Placental epithelial cell (primary cell): ENCODE data around the gene NPEPL1. TPM values are rescaled to one million over a fixed set of nuclear protein-coding genes. Genes with fewer than 3 reads are reported as not detected.

ENCODE experiments used
- total RNA-seq: library from RNA; depleted of rRNA; stranded (reverse); fragments of >200 nt; gene quantifications from 2 replicates; pipeline ENCODE4 v1.2.3, GENCODE V29; 2012

NPEPL1 gene
- total RNA-seq, result 16.1 and 20.8 TPM in 2 replicates

DNA sequence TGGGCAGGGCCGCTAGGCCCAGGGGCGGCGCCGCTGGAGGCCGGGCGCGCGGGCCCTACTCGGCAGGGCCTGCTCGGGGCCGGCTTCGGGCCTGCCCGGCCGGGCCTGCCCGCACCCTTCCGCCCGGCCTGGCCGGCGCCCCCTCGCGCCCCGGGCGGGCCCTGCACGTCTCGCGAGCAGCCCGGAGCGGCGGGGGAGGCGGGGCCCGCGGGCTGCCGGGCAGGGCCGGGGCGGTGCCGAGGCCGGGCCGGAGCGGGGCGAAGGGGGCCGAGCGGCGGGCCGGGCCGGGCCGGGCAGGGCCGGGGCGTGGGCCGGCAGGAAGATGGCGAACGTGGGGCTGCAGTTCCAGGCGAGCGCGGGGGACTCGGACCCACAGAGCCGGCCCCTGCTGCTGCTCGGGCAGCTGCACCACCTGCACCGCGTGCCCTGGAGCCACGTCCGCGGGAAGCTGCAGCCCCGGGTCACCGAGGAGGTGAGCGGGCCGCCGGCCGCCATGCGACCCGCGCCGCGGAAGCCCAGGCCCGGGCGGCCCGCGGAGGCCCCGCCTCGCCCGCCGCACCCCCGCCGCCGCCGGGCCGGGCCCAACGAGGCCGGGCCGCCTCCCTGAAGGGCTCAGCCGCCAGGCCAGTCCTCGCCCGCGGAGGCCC, at the start of gene NPEPL1:
NPEPL1 (plus strand) TSS at position 222 of the 647 bp plus-strand sequence; CDS start at position 323, 101 bp downstream.

DNA sequence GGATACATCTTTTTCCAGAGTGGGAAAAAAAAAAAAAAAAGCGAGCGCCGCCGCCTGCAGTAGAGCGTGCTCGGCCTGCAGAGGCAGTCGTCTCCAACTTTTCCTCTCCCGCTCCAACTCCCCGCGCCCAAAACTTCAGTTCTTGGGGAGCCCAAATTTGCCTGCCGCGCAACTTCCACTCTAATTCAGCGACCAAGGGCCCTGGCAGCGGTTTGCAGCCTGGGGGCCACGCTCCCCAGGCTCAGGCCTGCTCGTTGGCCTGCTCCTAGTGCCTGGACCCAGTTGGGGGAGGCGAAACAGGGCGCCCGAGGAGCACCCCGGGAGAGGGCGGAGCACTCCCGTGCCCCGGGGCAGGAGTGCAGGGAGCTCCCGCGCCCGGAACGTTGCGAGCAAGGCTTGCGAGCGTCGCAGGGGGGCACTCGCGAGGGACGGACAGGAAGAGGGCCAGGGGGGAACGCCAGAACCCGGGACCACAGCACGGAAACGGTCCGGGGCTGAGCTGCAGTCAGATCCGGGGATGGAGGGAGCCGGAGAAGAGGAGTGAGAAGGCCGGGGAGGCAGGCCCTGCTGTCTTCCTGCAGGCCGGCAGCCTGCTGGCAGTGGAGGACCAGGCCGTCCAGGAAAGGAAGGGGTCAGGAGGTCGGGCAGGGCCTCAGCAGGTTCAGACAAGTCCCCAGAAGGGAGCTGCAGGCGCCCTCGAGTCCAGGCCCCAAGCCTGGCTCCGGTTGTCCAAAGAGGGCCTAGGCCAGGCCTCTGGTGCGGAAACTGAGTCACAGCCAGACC, 41.6 kb upstream of the NPEPL1 start, which contains the start of gene STX16:
STX16 (plus strand) TSS at position 508 of the 783 bp plus-strand sequence. CDS start 724 bp downstream, outside the sequence.

Other genes with a start within 250 kb of the NPEPL1 start
- gene APCDD1L, start 177.4 kb upstream of the NPEPL1 start, total RNA-seq, result 0.79 and 1.5 TPM in 2 replicates
- gene STX16, start 41.5 kb upstream of the NPEPL1 start, total RNA-seq, result 17.4 and 41.6 TPM in 2 replicates
- 0.87 and 1.2 TPM in 2 replicates for gene GNAS-AS1, start 158.1 kb downstream of the NPEPL1 start, total RNA-seq
- 764 and 901 TPM in 2 replicates for gene GNAS, start 159.9 kb downstream of the NPEPL1 start, total RNA-seq